GM12801 (cell line): ENCODE measurements around the gene FAM83C.

ENCODE experiments used
- TF ChIP-seq, protein P1 (sequence below): IDR thresholded peaks from one replicate; pipeline ENCODE4 v1.5.1; 2011; ENCODE audit warnings: control low read depth; ENCODE audit not compliant: insufficient read length; ENCODE audit errors: extremely low read depth

Gene FAM83C

DNA sequence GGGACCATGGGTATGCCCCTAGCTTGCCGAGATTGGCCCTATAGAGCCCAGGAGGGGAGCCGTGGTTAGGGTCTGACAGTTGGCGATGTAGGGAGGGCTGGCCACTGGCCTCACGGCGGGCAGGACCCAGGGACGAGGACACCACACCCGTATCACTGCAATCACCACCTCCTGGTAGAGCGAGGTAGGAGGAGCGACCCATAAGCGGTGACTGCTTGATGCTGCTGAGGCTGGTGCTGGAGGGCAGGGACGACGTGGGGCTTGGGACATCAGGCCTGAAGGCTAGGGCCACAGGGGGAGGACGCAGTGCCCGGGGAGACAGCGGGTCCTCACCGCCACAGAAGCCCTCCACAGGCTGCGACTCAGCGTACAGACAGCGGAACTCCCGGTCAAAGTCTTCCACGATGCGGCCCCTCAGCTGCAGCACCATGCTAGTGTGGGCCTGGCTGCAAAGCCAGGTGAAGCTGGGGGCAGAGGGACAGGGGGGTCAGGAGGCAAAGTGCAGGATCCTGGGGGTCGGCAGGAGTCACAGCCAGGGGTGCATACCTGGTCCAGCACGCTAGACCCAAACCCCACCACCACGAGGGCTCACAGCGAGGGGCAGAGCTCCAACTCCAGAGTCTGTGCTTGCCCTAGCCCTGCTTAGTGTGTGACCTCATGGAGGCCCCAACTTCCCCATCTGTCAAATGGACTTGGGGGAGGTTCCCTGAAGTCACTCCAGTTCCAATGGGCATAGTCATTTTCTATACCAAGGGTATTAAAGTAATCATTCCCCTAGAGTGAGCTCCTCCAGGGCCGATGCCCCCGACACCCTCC lies 4.5 kb downstream of the FAM83C start:
- TF ChIP-seq, protein P1, sequence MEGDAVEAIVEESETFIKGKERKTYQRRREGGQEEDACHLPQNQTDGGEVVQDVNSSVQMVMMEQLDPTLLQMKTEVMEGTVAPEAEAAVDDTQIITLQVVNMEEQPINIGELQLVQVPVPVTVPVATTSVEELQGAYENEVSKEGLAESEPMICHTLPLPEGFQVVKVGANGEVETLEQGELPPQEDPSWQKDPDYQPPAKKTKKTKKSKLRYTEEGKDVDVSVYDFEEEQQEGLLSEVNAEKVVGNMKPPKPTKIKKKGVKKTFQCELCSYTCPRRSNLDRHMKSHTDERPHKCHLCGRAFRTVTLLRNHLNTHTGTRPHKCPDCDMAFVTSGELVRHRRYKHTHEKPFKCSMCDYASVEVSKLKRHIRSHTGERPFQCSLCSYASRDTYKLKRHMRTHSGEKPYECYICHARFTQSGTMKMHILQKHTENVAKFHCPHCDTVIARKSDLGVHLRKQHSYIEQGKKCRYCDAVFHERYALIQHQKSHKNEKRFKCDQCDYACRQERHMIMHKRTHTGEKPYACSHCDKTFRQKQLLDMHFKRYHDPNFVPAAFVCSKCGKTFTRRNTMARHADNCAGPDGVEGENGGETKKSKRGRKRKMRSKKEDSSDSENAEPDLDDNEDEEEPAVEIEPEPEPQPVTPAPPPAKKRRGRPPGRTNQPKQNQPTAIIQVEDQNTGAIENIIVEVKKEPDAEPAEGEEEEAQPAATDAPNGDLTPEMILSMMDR, result no peak

DNA sequence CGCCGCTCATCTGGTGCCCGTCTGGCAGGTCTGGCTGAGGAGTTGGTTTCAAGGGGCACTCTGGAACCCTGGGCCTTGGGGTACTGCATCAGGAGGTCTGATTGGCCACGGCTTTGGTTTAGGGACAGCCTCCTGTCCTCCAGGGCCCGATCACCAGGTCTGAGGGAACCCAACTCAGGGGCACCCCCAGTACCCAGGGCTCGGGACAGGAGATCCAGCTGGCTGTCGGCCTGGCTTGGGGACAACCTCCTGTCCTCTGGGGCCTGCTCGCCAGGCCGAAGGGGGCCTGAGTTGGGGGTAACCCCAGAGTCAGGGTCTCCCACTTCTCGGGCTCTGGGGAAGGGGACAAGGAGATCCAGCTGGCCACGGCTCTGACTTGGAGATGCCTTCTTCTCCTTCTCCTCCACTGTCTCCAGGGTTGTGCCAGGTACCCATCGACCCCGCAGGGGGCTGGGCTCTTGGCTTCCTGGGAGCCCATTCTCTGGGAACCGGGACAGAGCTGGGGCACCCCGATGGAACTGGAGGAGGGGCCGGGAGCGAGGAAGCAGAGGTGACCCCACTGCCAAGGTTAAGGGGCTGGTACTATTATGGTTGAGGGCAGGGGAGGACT lies 5.2 kb downstream of the FAM83C start:
- TF ChIP-seq, protein P1, result no peak

DNA sequence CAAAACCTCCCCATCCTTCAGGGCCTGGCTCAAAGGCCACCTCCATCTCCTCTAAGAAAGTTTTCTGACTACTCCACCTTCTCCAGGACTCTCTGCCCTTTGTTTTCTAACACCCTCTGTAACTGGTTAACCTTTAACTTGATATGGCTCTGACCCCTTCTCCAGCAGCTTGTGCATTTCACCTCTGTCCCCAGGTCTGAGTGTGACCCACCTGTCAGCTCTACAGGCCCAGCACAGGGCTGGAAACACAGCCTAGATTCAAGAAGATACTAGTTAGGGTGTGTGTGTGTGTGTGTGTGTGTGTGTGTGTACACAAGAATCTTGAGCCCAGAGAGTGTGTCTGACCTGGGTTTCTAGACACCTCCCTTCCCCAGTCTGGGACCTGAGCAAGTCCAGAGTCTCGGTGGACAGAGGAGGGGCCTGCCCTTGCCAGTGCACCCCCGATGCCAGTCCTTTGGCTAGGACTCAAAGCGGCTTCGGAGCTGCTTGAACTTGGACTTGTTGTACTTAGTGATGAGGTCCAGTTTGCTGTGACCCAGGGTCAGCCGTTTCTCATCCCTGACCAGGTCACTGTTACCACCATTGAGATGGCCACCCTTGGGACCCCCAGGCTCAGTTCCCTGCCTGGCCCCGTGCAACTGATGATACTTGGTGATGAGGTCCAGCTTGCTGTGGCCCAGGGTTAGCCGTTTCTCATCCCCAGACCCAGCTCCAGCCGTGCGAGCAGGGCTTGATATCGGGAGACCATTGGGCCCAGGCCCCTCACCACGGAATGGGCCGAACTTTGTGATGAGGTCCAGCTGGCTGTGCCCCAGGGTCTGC lies 5.9 kb downstream of the FAM83C start:
- TF ChIP-seq, protein P1, result no peak

DNA sequence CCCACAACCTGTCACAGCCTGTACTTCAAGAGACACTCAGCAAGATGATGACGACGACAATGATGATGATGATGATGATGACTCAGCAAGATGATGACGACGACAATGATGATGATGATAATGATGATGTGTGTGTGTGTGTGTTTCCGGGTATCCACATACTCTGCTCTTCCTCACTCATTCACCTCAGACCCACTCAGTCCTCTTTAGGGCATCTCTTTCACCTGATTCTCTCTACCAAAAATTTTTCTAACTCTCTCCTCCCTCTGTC lies 6.5 kb downstream of the FAM83C start:
- TF ChIP-seq, protein P1, result no peak

DNA sequence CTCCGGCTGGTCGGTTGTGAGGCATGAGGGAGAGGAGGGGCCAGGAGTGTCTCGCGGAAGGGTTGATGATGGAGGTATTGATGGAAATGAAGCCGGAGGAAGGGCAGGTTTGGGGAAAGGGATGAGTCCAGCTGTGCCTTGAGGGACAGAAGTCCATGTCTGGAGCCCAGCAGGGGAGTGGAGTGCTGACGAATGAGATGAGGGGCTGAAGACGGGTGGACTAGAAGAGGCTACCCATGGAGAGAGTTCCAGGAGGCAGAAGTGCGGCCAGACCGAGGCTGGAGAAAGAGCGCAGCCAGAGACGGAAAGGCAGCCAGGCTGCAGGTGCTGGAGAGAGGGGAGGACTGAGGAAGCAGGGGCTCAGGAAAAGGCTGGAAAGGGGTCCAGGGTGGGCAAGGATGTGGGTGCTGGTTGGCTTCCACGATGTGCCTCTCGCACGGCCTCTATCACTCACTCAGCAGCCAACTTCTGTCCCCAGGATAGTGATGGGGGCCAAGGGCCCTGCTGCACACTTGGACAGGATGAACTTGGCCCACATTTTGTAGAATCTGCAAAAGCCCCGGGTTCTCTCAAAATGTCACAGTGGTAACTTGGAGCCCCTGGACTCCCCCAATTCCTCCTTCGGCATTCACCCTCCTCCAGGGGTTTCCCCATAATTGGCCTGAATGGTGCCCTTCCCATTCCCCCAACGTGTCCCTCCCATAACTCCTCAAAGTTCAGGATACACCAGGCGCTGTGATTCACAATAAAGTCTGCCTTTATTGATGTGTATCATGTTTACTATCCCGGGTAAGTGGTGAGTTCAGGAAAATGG lies 7.0 kb downstream of the FAM83C start:
- TF ChIP-seq, protein P1, result no peak

DNA sequence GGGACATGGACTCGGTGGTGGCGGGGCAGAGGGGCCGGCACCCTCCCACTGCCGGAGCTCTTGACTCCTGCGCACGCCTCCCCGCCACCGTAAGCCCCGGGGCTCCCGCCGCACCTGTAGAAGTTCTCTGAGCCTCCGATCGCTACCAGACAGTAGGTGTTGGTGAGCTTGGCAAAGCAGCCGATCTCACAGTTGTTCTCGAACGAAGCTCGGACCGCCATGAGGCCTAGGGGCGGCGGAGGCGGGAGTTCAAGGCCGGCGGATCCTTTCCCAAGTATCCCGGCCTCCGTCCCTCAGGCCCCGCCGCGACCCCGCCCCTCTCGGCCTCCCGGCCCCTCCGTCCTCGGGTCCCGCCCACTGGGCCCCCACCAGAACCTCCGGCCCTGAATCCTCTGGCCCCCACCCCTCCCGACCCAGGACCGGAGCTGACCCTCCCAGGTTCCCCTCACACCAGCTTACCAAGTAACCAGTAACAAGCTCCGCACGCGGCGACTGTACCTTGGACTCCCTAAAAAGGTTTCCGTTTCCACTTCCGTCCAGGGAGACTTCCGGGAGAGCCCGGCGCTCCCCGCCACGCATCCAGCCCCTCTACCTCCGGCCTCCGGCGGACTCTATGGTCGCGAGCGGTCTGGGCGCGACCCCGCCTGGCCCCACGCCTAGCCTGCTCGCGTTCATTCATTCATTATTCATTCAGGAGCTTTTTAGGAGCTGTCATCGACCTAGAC lies 7.8 kb downstream of the FAM83C start, which contains the start of gene EIF6:
EIF6 (minus strand) TSS at position 506 of the 725 bp plus-strand sequence; CDS start at position 221, 285 bp downstream.
- TF ChIP-seq, protein P1, result no peak
